ENCODE data around the gene ASB4.
"Not testable (repeated sequence)": the region's sequence is repeated elsewhere in the genome, so short reads cannot be mapped to it uniquely, and the experiment has no call there.

ASB4 gene

DNA sequence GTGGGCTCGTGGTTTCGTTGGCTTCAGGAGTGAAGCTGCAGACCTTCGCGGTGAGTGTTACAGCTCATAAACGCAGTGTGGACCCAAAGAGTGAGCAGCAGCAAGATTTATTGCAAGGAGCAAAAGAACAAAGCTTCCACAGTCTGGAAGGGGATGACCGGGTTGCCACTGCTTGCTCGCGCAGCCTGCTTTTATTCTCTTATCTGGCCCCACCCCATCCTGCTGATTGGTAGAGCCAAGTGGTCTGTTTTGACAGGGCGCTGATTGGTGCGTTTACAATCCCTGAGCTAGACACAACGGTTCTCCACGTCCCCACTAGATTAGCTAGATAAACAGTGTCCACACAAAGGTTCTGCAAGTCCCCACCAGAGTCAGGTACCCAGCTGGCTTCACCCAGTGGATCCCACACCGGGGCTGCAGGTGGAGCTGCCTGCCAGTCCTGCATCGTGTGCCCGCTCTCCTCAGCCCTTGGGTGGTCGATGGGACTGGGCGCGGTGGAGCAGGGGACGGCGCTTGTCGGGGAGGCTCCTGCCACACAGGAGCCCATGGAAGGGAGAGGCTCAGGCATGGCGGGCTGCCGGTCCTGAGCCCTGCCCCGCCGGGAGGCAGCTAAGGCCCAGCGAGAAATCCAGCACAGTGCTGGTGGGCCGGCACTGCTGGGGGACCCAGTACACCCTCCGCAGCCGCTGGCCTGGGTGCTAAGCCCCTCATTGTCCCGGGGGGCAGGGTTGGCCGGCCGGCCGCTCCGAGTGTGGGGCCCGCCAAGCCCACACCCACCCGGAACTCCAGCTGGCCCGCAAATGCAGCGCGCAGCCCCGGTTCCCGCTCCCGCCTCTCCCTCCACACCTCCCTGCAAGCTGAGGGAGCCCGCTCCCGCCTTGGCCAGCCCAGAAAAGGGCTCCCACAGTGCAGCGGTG lies 66.5 kb downstream of the ASB4 start:
- not testable (repeated sequence) for DNase-seq (ENCODE audit: low read depth)

DNA sequence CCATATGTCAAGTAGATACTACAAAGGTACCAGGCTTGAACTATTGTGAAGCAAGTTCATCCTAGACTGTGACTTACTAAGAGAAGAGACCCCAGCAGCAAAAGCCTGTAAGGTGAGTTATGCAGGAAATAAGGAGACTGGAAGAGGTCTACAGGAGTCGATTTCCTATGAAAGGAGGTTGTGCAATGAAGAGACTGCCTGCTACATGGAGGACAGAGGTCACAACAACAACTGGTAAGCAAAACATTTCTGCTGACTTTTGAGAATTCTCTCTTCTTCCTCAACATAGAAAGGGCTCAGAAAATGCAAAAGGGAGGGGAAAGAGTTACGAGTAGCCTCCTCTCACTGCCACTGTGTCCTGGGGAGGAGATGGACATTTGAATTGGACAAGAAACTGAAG lies 68.2 kb downstream of the ASB4 start:
- DNase-seq (ENCODE audit: low read depth), result no peak

DNA sequence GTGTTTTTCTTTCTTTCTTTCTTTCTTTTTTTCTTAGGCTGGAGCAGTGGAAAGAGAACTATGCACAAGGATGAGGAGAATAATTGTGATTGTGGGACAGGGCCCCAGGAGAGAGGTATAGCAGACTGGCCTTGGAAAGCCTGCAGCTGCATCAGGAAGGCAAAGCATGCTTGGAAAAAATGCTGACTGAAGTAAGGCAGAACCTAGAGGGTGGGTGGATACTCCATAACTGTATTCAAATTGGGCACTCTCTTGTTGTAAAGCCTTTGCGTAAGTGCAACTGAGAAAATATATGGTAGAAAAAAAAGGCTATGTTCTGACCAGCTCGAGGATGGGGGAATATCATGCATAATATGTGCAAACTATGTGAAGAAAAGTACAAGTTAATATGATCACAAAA lies 71.0 kb downstream of the ASB4 start:
- no peak for DNase-seq (ENCODE audit: low read depth)

DNA sequence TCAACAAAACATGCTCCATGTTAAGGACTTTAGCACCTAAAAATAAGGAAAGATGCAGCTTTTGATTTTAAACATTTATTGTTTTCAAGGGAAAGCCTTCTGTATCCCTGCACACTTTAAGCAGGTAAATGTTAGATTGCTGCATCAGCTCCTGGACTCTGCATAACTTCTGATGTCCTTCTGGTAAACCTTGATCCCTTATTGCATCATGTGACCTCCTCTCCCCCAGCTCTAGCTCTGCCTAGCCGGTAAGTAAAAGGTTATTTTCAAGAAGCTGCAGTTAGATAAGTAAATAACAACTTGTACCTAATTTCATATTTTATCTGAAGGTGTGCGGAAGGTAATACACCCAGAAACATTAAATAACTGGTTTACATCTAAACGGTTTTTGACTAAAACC lies 73.1 kb downstream of the ASB4 start:
- DNase-seq (ENCODE audit: low read depth), result no peak

DNA sequence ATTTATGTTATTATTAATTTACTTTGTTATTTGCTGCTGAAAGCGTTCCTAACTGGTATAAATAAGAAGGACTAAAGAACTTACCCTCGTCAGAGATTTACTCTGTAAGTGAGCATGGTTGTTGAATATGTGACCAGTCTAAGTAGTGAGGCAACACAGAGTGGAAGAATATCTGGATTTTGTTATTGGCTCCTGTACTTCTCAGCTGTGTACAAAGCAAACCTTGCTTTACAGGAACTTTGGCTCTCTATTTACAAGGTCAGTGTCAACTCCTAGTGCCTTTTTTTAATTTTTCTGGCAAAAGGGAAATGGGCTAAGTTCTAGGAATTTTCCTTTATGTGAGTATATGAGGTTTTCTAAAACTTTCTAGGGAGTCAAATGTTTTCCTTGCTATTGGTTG lies 74.9 kb downstream of the ASB4 start:
- DNase-seq (ENCODE audit: low read depth), result no peak

DNA sequence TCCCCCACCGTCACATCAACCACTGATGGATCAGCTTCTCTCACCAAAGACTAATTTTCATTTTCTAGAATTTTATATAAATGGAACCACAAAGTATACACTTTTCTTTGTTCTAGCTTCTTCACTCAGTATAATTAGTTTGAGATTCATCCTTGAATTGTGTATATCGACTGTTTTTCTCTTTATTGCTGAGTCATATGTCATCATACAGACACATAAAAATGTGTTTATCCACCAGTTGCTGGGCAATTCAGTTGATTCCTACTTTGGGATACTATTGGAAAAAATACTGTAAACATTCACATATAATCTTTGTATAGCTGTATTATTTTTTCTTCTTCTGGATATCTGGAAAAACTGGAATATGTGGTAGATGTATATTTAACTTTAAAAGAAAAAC lies 84.0 kb downstream of the ASB4 start:
- no peak for DNase-seq (ENCODE audit: low read depth)

DNA sequence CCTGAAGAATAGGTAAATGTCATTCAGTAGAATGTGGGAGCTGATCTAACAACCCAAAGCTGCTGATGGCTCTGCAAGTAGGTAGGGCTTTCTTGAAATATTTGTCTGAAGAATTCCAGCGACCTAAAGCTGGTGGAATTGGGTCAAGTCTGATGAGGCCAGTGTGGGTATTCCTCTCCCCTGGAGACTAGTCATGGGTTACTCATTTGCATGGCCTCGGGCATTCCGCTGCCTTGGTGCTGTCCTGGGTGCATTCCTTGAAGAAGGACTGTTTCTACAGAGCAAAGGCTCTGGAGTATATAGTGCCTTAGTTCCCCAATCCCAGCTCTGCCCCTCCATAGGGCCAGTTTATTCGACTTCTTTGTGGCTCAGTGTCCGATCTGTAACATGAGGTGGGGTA lies 91.4 kb downstream of the ASB4 start:
- no peak for DNase-seq (ENCODE audit: low read depth)

DNA sequence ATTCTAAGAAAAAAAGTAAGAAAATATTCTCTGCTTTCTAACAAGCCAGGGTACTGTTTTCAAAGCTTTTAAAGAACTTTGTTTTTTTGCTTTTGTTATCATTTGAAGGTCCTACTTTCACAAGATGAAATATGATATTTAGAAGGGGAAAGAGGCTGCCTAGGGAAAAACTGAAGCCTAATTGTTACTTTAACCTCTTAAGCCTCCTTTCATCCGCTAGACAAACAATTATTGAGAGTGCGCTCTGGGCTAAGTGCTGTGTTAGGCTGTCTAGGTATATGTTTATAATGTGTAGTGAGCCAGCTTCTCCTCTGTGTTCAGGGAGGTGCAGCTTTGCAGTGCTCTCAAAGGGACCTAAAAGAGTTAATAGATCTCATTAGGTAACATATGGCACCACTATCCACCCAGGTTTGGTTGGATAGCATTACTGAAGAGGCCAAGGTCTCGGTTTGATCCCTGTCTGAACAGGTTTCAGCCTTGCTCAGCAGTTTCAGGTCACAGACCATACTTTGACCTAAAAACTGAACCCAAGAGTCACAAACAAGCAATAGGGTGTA lies 92.6 kb downstream of the ASB4 start:
- DNase-seq (ENCODE audit: low read depth), result no peak

DNA sequence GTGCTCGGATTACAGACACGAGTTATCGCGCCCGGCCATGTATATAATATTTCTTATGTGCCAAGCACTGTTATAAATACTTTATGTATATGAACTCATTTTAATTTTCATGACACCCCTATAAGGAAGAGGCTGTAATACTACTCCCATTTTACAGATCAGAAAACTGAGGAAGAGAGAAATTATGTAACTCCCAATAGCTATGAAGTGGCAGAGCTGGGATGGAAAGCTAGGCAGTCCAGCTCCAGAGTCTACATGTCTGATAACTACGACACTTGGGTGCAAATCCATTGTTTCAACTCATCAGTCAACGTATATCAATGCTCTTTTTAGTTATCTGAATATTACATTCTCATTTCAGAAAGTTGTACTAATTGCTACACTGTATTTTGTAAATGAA lies 93.6 kb downstream of the ASB4 start:
- no peak for DNase-seq (ENCODE audit: low read depth)

DNA sequence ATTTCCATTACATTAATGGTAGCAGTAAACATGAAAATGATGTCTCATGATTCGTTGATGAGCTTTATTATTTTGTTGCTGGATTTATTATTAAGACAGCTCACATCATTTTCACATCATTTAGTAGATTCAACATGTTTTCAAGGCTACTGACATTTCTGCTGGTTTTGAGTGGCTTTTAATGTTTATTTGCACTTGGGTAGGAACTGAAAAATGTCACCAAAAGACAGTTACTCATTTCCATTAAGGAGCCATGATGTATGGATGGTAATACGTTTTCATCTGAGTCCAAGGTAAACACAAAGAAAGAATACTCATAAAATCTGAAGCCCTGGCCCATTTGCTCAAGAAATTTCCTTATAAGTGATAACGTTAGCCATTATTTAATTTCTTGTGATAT lies 95.7 kb downstream of the ASB4 start:
- no peak for DNase-seq (ENCODE audit: low read depth)

DNA sequence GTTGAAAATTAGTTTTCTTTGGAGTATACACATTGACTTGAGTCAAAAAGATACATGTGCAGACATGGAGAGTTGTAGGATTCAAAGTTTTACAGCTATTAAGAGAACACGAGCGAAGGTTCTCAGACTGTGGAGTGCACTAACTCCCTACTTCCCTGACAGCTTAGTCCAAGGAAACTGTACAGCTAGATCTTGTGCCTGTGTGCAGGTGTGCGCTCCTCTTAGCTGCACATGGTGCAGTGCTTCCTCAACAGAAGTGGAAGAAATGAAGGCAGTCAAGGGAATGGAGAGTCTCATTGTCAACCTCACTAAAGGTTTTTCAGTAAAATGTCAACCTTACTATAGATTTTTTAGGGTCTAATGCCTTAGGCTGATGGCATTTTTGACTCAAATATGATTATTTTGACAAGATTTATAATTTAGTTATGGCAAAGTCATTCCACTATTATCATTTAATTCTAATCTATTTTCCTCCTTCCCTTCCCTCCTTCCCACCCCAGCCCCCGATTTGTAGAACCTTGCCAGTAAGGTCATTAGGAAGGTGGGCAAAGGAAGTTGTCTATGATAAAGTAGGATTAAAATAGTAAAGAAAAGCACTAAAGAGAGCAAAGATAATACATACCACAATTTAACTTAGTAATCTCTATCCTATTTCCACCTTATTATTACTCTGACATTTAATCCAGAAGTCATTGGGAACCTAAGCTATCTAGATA lies 97.0 kb downstream of the ASB4 start:
- no peak for DNase-seq (ENCODE audit: low read depth)

DNA sequence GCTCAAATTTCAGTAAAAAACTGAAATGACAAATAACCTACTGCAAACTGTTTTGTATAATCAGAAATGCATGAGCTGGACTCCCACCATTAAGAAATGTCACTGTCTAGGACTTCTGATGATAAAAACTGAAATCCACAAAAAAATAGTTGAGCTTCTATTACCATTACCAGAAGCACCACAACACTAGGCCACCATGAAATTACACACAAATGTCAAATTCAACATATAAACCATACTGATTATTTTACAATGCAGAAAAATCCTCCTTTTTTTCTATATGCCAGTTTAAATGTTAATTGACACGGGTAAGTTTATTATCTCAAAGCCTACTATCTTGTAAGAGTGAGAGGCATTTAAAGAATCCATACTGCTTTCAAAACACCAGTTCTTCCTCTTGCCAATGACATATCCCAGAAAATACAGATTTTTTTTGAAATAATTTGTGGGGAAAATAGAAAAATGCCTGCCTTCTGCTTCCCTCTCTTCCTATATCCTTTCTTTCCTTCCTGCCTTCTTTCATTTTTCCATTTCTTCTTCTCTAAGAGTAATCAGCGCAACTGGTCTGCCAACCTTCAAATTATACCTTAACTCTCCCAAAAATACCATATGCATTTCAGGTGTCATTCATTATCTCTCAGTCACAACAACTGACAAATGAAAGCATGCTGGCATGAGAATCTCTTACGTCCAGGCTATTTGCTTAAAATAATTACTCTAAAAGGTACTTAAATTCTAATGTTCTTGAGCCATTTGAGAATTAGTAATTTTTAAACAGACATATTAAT lies 98.3 kb downstream of the ASB4 start:
- DNase-seq (ENCODE audit: low read depth), result no peak

DNA sequence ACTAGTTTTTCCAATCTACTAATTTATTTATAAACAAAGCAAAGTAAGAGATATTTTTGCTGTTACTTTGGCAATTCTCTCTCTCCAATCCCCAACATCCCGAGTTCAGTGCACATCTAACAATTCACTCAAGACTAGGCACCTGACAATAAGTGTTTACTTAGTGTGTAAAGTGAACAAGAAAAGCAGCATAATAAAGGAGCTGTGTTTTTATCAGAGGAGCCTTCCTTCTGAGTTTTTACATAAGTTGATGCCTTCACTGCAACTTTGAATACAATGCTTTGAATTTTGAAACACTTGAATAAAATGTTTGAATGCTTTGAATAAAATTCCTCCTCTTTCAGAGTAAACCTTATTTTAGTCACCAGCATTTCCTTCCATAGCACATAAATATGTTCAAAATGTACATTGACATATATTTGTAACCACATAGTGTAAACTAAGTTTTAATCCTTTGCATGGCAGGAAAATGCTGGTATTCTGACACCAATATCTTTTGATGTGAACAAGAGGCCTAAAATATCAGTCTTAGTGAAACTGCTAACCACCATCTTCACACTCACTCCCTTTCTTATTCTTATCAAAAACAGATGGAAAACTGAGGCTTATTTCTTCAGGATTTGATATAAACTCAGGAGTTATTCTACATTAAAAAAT lies 99.2 kb downstream of the ASB4 start:
- no peak for DNase-seq (ENCODE audit: low read depth)

DNA sequence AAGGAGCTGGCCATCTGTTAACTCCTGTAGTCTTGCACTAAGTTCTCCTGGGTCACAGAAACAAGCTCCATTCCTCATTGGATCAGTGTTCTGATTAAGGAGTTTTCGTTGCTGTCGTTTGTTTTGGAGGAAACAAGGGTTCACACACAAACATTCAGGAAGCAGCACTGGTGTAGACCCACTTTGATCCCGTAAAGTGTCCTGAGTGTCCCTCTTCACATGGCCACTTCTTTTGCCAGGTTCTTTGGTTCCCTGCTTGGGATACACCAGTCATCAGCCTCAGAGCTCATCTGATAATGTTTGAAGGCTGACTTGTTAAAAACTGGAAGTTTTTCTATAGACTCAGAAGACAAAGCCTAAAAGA lies 99.7 kb downstream of the ASB4 start:
- no peak for DNase-seq (ENCODE audit: low read depth)

DNA sequence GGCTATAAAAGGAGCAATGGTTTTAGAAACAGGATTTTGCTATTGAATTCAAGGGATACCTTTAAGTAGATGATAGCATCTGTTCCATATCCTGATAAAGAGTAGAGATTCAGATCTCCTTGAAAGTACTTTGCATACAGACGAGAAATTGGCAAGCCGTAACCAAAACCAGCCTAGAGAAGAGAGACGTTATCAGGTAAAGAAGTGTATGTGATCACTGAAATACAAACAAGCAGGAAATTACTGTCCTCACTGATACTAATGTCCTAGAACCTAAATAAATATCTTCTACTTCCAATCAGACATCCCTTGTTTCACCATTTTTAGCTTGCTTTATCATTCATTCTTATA lies 101.2 kb downstream of the ASB4 start:
- DNase-seq (ENCODE audit: low read depth), result no peak

DNA sequence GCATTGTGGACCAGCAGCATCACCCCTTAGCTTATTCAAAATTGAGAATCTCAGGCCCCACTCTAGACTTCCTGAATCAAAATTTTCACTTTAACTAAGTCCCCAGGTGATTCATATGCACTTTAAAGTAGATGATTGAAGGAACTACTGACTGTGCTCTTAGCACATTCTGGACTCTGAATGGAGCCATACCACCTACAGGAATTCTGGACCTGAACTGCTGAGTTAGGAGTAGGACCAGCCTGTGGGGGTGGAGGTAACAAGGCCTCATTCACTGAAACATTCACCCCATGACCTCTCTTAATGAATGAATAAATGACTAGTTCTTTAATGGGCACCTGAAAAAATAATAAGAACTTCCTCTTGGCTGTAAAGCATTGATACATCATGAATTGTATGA lies 103.3 kb downstream of the ASB4 start:
- no peak for DNase-seq (ENCODE audit: low read depth)

DNA sequence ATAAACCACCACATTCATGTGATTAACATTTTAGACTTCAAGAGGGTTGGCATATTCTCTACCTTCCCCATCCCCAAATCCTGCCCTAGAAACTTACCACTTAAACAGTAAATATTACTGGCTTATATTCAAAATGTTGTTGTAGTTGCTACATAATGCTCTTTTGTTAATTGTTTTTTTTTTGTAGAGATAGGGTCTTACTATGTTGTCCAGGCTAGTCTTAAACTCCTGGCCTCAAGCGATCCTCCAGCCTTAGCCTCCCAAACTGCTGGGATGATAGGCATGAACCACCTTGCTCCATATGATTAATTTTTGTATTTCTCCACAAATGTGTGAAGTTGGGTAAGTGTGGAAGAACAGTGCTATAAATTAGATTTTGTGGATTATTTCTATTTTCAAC lies 104.0 kb downstream of the ASB4 start:
- no peak for DNase-seq (ENCODE audit: low read depth)
